NB4 (cell line): ENCODE data around the gene PIAS1.
"Not testable (repeated sequence)": the region's sequence is repeated elsewhere in the genome, so short reads cannot be mapped to it uniquely, and the experiment has no call there.

ENCODE experiments used
- DNase-seq: peaks from one replicate; pipeline ENCODE4 v3.0.0; 2010; ENCODE audit warnings: low read depth
- H3K4me3 ChIP-seq: one replicate; pipeline ENCODE4 v1.5.1; 2011; ENCODE audit warnings: mild to moderate bottlenecking, low read depth, low read length, moderate library complexity
- CTCF ChIP-seq: IDR thresholded peaks from one replicate; pipeline ENCODE4 v1.5.1; 2012; ENCODE audit warnings: low read depth, low read length
- MAX ChIP-seq: IDR thresholded peaks from 2 replicates; pipeline ENCODE4 v1.6.1; 2011; ENCODE audit warnings: low read depth, low read length
- MYC ChIP-seq: IDR thresholded peaks from 2 replicates; pipeline ENCODE4 v1.6.1; 2011; ENCODE audit warnings: low read depth, low read length
- POLR2A ChIP-seq: IDR thresholded peaks from 2 replicates; pipeline ENCODE4 v1.6.1; 2011; ENCODE audit warnings: mild to moderate bottlenecking; ENCODE audit not compliant: insufficient read length; ENCODE audit errors: extremely low read depth

The PIAS1 gene

GRCh38 chr15:68234060-68234459 lies 179.9 kb downstream of the PIAS1 start:
- TF ChIP-seq MAX (no peak), CTCF (no peak), POLR2A (no peak), MYC (no peak)
- no peak overlapping the region for H3K4me3 ChIP-seq
- no peak for DNase-seq

- DNase-seq, H3K4me3 ChIP-seq: not testable (repeated sequence)
Measured at GRCh38 chr15:68234520-68234919, 180.4 kb downstream of the PIAS1 start.

- DNase-seq: no peak
- TF ChIP-seq POLR2A: no peak
- TF ChIP-seq MAX: no peak
- no peak for TF ChIP-seq MYC
- no peak for TF ChIP-seq CTCF
- H3K4me3 ChIP-seq: no peak overlapping the region
Measured at GRCh38 chr15:68235022-68235421, 180.9 kb downstream of the PIAS1 start.

- TF ChIP-seq MAX: no peak
- TF ChIP-seq MYC: no peak
- TF ChIP-seq POLR2A: no peak
- TF ChIP-seq CTCF: no peak
- no peak for DNase-seq
- no peak overlapping the region for H3K4me3 ChIP-seq
Measured at GRCh38 chr15:68239025-68239424, 184.9 kb downstream of the PIAS1 start.

- TF ChIP-seq MYC: no peak
- TF ChIP-seq MAX: no peak
- no peak for TF ChIP-seq POLR2A
- TF ChIP-seq CTCF: no peak
- H3K4me3 ChIP-seq: no peak overlapping the region
- DNase-seq: no peak
Measured at GRCh38 chr15:68241088-68241935, 187.2 kb downstream of the PIAS1 start.
